Natural killer cell (primary cell): Measurements from ENCODE around the gene AP1M1. TPM values are rescaled to one million over a fixed set of nuclear protein-coding genes. Genes with fewer than 3 reads are reported as not detected.
"Not testable (repeated sequence)": the region's sequence is repeated elsewhere in the genome, so short reads cannot be mapped to it uniquely, and the experiment has no call there.

Source experiments
- ATAC-seq, 3 donors: fragments of 150-1000 bp in 2 of 3; fragments of 200-7000 bp in 1 of 3; cut with Tn5 transposase; 1 replicate in 1 of 3; 2 replicates in 2 of 3; pipeline ENCODE4 v1.10.0; 2021; ENCODE audit warnings: mild to moderate bottlenecking in 2 of 3, moderate library complexity in 2 of 3
- DNase-seq, 2 donors: peaks; one replicate each; pipeline versions ENCODE4 v3.0.0 to v3.0.0-alpha.2; 2013 to 2021; ENCODE audit warnings: mixed read lengths in 1 of 2
- H3K27ac ChIP-seq: one replicate; pipeline ENCODE4 v1.5.1; 2013; ENCODE audit warnings: mild to moderate bottlenecking, low read length
- H3K27me3 ChIP-seq: one replicate; pipeline ENCODE4 v1.6.1; 2013; ENCODE audit warnings: low read length; ENCODE audit not compliant: control insufficient read depth, insufficient read depth
- H3K36me3 ChIP-seq: one replicate; pipeline ENCODE4 v1.6.1; 2013; ENCODE audit warnings: low read length; ENCODE audit not compliant: control insufficient read depth, insufficient read depth
- H3K4me1 ChIP-seq: one replicate; pipeline ENCODE4 v1.6.1; 2013; ENCODE audit warnings: low read length; ENCODE audit not compliant: control insufficient read depth, insufficient read depth
- H3K4me3 ChIP-seq: one replicate; pipeline ENCODE4 v1.5.1; 2013; ENCODE audit warnings: low read length
- H3K9me3 ChIP-seq: one replicate; pipeline ENCODE4 v1.6.1; 2013; ENCODE audit warnings: low read length; ENCODE audit not compliant: control insufficient read depth, insufficient read depth
- H3K27ac Mint-ChIP-seq, 2 donors: one replicate each; pipeline ENCODE4 v1.8.0; 2022; ENCODE audit warnings: mild to moderate bottlenecking in 2 of 2, mixed read lengths in 2 of 2, moderate library complexity in 1 of 2
- H3K27me3 Mint-ChIP-seq, 2 donors: one replicate each; pipeline ENCODE4 v1.8.0; 2022; ENCODE audit warnings: low read depth in 2 of 2, mixed read lengths in 2 of 2
- H3K36me3 Mint-ChIP-seq: one replicate; pipeline ENCODE4 v1.8.0; 2022; ENCODE audit warnings: mixed read lengths
- H3K4me1 Mint-ChIP-seq, 2 donors: one replicate each; pipeline ENCODE4 v1.8.0; 2022; ENCODE audit warnings: mixed read lengths in 2 of 2
- H3K4me3 Mint-ChIP-seq: one replicate; pipeline ENCODE4 v1.8.0; 2022; ENCODE audit warnings: mild to moderate bottlenecking, moderate library complexity, mixed read lengths
- H3K9me3 Mint-ChIP-seq, 2 donors: one replicate each; pipeline ENCODE4 v1.8.0; 2022; ENCODE audit warnings: mixed read lengths in 2 of 2
- WGBS: methylation state at CpG from one replicate; pipeline ENCODE4 v1.1.7; 2013; ENCODE audit warnings: missing lambda C conversion rate; ENCODE audit not compliant: insufficient coverage; 5-methylcytosine and 5-hydroxymethylcytosine counted together
- intact Hi-C: fragments of 100-400 bp; cut with micrococcal nuclease; formaldehyde crosslinking; loops from one replicate; pipeline ENCODE4 v1.14.2; 2022
- total RNA-seq, 4 donors: library from RNA; stranded (reverse); fragments of 120-200 nt in 1 of 4; gene quantifications; one replicate each; pipeline versions ENCODE4 v1.2.3 to v1.2.4, GENCODE V29; 2013 to 2022
- TF ChIP-seq, protein P1 (sequence below): fragments of 200-600 bp; IDR thresholded peaks from one replicate; pipeline ENCODE4 v1.8.0; 2022; ENCODE audit warnings: antibody characterized with exemption

AP1M1 gene
- total RNA-seq, 3 donors from 2014 or later (not counting 1 experiment from before 2014, with no cell fraction given), result 99.0 to 124 (median 100) TPM

DNA sequence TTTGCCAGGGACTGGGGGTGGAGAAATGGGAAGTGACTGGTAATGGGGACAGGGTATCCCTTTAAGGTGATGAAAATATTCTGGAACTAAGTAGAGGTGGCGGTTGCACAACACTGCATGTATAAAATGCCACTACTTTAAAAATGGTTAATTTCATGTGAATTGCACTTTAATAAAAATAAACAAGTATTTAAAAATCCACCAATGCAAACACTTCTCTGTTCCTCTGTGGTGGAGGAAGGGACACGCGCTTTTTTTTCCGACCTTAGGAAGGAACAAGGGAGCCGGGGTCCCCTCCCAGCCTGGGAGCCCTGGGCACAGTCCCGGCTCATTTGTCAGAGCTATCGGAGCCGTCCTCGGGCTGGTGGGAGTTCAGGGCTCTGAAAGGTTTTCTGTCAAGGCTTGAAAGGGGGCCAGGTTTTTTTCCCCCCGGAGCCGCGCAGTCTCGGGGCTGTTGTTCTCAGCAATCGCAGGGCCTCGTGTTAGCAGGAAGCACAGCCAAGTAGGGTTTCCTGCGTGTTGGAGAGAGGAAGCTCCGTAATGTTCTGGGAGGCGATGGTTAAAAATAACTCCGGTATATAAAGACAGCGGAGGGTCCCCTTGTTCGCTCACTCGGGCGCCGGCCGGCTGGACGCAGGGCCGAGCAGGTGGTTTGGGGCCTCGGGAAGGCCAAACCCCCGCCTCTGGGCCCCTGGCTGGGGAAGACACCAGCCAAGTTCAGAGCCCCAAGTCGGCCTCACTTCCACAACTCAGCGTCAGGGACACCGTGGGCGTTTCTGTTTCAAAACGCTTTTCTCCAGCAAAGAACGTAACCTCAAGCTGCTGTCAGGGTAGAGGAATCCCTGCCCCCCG is 85.7 kb downstream of the AP1M1 start:
- no peaks in the 10 kb centered on the region for H3K36me3 Mint-ChIP-seq
- peaks cover 5 to 25% of the 10 kb centered on the region in 2 donors for H3K27me3 Mint-ChIP-seq
- H3K9me3 Mint-ChIP-seq, result no peaks in the 10 kb centered on the region
- H3K36me3 ChIP-seq, result no peaks in the 10 kb centered on the region
- DNase-seq (peak in 1 of 2 donors; percentile 74), ATAC-seq (peak; percentile 37 to 50 (median 49))
- no peak overlapping the region for H3K4me3 ChIP-seq
- intact Hi-C loops, result no loop called here
- H3K4me1 ChIP-seq, result peaks cover 23% of the 10 kb centered on the region
- H3K27ac ChIP-seq, result peak overlapping the region; percentile 3
- TF ChIP-seq, protein P1, sequence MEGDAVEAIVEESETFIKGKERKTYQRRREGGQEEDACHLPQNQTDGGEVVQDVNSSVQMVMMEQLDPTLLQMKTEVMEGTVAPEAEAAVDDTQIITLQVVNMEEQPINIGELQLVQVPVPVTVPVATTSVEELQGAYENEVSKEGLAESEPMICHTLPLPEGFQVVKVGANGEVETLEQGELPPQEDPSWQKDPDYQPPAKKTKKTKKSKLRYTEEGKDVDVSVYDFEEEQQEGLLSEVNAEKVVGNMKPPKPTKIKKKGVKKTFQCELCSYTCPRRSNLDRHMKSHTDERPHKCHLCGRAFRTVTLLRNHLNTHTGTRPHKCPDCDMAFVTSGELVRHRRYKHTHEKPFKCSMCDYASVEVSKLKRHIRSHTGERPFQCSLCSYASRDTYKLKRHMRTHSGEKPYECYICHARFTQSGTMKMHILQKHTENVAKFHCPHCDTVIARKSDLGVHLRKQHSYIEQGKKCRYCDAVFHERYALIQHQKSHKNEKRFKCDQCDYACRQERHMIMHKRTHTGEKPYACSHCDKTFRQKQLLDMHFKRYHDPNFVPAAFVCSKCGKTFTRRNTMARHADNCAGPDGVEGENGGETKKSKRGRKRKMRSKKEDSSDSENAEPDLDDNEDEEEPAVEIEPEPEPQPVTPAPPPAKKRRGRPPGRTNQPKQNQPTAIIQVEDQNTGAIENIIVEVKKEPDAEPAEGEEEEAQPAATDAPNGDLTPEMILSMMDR, result no peak
- H3K4me1 Mint-ChIP-seq, result peaks cover 0 to 15% of the 10 kb centered on the region in 2 donors
- 14% methylated on average over 33 of the region's 36 CpGs for WGBS
- H3K27me3 ChIP-seq, result peaks cover 2% of the 10 kb centered on the region
- peak overlapping the region in 1 of 2 donors; percentile 46 for H3K27ac Mint-ChIP-seq
- no peaks in the 10 kb centered on the region for H3K9me3 ChIP-seq
- H3K4me3 Mint-ChIP-seq, result peak overlapping the region; percentile 13

DNA sequence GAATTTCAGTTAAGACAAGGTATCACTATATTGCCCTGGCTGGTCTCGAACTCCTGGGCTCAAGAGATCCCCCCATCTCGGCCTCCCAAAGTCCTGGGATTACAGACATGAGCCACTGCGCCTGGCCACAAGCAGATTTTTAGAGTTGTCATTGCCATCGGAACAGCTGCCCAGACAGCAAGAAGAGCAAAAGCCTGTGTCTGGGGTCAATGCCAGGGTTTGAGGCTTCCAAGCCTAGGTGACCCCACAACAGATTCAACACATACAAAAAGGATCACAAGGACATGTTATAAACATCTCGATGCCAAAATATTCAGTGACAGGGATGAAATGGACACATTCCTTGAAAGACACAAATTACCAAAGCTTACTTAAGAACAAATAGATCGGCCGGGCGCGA is 86.8 kb downstream of the AP1M1 start:
- H3K4me3 ChIP-seq, result no peak overlapping the region
- ATAC-seq, result no peak
- peaks cover 0 to 15% of the 10 kb centered on the region in 2 donors for H3K4me1 Mint-ChIP-seq
- no peaks in the 10 kb centered on the region for H3K9me3 ChIP-seq
- no peaks in the 10 kb centered on the region for H3K36me3 Mint-ChIP-seq
- peaks cover 2% of the 10 kb centered on the region for H3K27me3 ChIP-seq
- no peaks in the 10 kb centered on the region for H3K36me3 ChIP-seq
- intact Hi-C loops, result no loop called here
- peaks cover 23% of the 10 kb centered on the region for H3K4me1 ChIP-seq
- TF ChIP-seq, protein P1, result no peak
- H3K27me3 Mint-ChIP-seq, result peaks cover 5 to 26% of the 10 kb centered on the region in 2 donors
- no peak for DNase-seq
- WGBS, result 99% methylated on average over 9 of the region's 9 CpGs
- H3K27ac Mint-ChIP-seq, result no peak overlapping the region
- no peak overlapping the region for H3K27ac ChIP-seq
- H3K4me3 Mint-ChIP-seq, result no peak overlapping the region
- no peaks in the 10 kb centered on the region for H3K9me3 Mint-ChIP-seq

DNA sequence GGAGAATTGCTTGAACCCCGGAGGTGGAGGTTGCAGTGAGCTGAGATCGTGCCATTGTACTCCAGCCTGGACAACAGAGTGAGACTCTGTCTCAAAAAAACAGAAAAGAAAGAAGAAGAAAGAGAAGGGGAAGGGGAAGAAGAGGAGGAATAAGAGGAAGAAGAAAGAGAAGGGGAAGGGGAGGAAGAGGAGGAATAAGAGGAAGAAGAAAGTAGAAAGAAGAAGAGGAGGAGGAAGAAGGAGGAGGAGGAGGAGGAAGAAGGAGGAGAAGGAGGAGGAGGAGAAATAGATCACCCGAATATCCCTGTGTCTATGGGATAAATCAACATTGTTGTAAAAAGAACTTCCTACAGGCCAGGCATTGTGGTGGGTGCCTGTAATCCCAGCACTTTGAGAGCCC is 87.4 kb downstream of the AP1M1 start:
- Mint-ChIP-seq H3K4me1 (peaks cover 0 to 15% of the 10 kb centered on the region in 2 donors), H3K27me3 (peaks cover 5 to 26% of the 10 kb centered on the region in 2 donors)
- H3K36me3 ChIP-seq, H3K9me3 Mint-ChIP-seq, H3K27ac ChIP-seq, H3K9me3 ChIP-seq, H3K27me3 ChIP-seq, H3K4me3 ChIP-seq, H3K4me3 Mint-ChIP-seq, DNase-seq, ATAC-seq, intact Hi-C loops, H3K27ac Mint-ChIP-seq, H3K36me3 Mint-ChIP-seq: not testable (repeated sequence)
- WGBS, result 83% methylated on average over 3 of the region's 3 CpGs
- peaks cover 25% of the 10 kb centered on the region for H3K4me1 ChIP-seq

DNA sequence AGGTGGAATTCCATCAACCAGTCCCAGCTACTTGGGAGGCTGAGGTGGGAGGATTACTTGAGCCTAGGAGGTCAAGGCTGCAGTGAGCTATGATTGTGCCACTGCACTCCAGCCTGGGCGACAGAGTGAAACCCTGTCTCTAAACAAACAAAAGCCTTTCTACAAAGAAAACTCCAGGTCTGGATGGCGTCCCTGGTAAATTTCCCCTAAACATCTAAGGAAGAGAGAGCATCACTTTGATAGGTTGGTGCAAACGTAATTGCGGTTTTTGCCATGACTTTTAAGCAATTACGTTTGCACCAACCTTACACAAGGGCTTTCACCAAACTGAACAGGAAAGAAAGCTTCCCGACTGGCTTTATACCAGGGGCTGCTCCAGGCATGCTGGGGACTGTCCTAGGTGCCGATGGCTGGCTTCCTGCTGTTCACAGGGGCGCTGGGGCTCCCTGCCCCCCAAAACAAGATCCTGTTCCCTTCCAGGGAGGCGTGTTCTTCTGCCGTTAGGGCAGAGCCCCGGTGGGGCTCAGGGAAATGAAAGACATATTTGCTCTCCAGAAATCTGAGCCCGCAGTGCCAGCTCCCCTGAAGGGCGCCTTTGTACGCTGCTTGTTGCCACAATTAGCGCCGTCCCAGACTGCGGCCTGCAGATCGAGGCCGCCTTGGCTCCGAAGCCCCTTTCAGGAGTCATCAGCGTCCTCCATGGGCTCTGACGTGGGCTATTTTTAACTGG is 88.2 kb downstream of the AP1M1 start:
- no peak overlapping the region for H3K4me3 Mint-ChIP-seq
- no peaks in the 10 kb centered on the region for H3K36me3 Mint-ChIP-seq
- H3K4me1 Mint-ChIP-seq, result peaks cover 0 to 15% of the 10 kb centered on the region in 2 donors
- 27% methylated on average over 22 of the region's 22 CpGs for WGBS
- peaks cover 25% of the 10 kb centered on the region for H3K4me1 ChIP-seq
- intact Hi-C loops, result no loop called here
- H3K9me3 Mint-ChIP-seq, result no peaks in the 10 kb centered on the region
- H3K36me3 ChIP-seq, result no peaks in the 10 kb centered on the region
- H3K4me3 ChIP-seq, result no peak overlapping the region
- no peak for ATAC-seq
- peaks cover 5 to 25% of the 10 kb centered on the region in 2 donors for H3K27me3 Mint-ChIP-seq
- no peak overlapping the region for H3K27ac Mint-ChIP-seq
- H3K9me3 ChIP-seq, result no peaks in the 10 kb centered on the region
- DNase-seq, result peak in 1 of 2 donors; percentile 57
- TF ChIP-seq, protein P1, result no peak
- no peak overlapping the region for H3K27ac ChIP-seq
- H3K27me3 ChIP-seq, result peaks cover 2% of the 10 kb centered on the region
